Activated CD8-positive, alpha-beta T cell treated with anti-CD3 and anti-CD28 coated beads for 36 hours (primary cell): ENCODE measurements around the gene CLINT1. TPM values are rescaled to one million over a fixed set of nuclear protein-coding genes. Genes with fewer than 3 reads are reported as not detected.

Source experiments
- ATAC-seq: fragments of 200-7000 bp; cut with Tn5 transposase; one replicate; pipeline ENCODE4 v1.10.0; 2021; ENCODE audit warnings: mild to moderate bottlenecking, moderate library complexity
- CTCF ChIA-PET: fragments of 350-600 bp; sonication (Branson Sonifier 250); formaldehyde crosslinking; loops from one replicate; lab custom pipeline; 2021; ENCODE audit warnings: antibody characterized with exemption; lab: Charles Lee
- POLR2A ChIA-PET: fragments of 350-600 bp; sonication (Branson Sonifier 250); formaldehyde crosslinking; loops from one replicate; lab custom pipeline; 2021; ENCODE audit warnings: antibody characterized with exemption; lab: Charles Lee
- DNase-seq: peaks from one replicate; pipeline ENCODE4 v3.0.0-alpha.2; 2020
- H3K27ac Mint-ChIP-seq: one replicate; pipeline ENCODE4 v1.8.0; 2021; ENCODE audit warnings: mild to moderate bottlenecking, mixed read lengths
- H3K27me3 Mint-ChIP-seq: one replicate; pipeline ENCODE4 v1.8.0; 2021; ENCODE audit warnings: mixed read lengths
- H3K36me3 Mint-ChIP-seq: one replicate; pipeline ENCODE4 v1.8.0; 2021; ENCODE audit warnings: low read depth, mixed read lengths
- H3K4me1 Mint-ChIP-seq: one replicate; pipeline ENCODE4 v1.8.0; 2021; ENCODE audit warnings: low read depth, mixed read lengths
- H3K4me3 Mint-ChIP-seq: one replicate; pipeline ENCODE4 v1.8.0; 2021; ENCODE audit warnings: mild to moderate bottlenecking, moderate library complexity, mixed read lengths
- H3K9me3 Mint-ChIP-seq: one replicate; pipeline ENCODE4 v1.8.0; 2021; ENCODE audit warnings: mixed read lengths
- intact Hi-C: fragments of 100-400 bp; cut with micrococcal nuclease; formaldehyde crosslinking; loops from one replicate; pipeline ENCODE4 v1.10.0; 2022
- total RNA-seq, 2 experiments: library from RNA; stranded (reverse); gene quantifications; one replicate each; pipeline ENCODE4 v1.2.3, GENCODE V29; 2021
- TF ChIP-seq, protein P1 (sequence below): fragments of 200-600 bp; IDR thresholded peaks from one replicate; pipeline ENCODE4 v1.8.0; 2022; ENCODE audit warnings: antibody characterized with exemption, mild to moderate bottlenecking

The CLINT1 gene
- total RNA-seq, 2 experiments from 2014 or later: 56.8 to 60.7 TPM

DNA sequence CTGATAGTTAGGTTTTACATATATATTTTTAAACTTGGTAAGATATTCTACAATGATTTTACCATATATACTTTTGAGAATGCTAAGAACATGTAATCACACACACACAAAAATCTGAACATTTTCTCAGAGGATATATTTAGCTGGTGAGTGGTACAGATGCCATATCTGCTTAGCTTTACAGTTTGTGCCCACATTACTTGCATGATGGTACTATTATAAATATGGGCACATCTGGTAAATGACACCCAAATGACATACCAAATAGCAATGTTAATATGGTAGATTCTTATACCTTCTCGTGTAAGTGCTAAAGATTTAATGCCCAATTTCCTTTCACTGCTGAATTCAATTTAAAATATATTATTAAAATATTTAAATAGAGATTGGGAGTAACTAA, 58.8 kb downstream of the CLINT1 start:
- ChIA-PET POLR2A (no interaction called here), CTCF (no interaction called here)
- intact Hi-C loops: no loop called here
- H3K27me3 Mint-ChIP-seq: no peaks in the 10 kb centered on the region
- no peaks in the 10 kb centered on the region for H3K9me3 Mint-ChIP-seq
- TF ChIP-seq, protein P1, sequence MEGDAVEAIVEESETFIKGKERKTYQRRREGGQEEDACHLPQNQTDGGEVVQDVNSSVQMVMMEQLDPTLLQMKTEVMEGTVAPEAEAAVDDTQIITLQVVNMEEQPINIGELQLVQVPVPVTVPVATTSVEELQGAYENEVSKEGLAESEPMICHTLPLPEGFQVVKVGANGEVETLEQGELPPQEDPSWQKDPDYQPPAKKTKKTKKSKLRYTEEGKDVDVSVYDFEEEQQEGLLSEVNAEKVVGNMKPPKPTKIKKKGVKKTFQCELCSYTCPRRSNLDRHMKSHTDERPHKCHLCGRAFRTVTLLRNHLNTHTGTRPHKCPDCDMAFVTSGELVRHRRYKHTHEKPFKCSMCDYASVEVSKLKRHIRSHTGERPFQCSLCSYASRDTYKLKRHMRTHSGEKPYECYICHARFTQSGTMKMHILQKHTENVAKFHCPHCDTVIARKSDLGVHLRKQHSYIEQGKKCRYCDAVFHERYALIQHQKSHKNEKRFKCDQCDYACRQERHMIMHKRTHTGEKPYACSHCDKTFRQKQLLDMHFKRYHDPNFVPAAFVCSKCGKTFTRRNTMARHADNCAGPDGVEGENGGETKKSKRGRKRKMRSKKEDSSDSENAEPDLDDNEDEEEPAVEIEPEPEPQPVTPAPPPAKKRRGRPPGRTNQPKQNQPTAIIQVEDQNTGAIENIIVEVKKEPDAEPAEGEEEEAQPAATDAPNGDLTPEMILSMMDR: no peak
- ATAC-seq (no peak), DNase-seq (no peak)
- H3K27ac Mint-ChIP-seq: no peak overlapping the region
- H3K36me3 Mint-ChIP-seq: peaks cover 20% of the 10 kb centered on the region
- H3K4me3 Mint-ChIP-seq: no peak overlapping the region
- H3K4me1 Mint-ChIP-seq: no peaks in the 10 kb centered on the region

DNA sequence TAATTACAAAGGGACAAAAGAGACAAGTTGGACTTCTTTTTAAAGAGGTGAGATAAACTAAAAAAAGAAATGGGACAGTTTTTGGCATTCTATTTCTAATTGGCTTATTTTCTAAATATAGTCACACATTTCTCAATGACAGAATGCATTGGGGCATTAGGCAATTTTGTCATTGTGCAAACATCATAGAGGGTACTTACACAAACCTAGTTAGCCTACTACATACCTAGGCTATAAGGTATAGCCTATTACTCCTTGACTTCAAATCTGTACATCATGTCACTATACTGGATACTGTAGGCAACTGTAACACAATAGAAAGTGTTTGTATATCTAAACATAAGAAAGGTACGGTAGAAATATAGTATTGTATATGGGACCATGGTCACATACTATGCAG, 59.4 kb downstream of the CLINT1 start:
- Mint-ChIP-seq H3K4me1 (no peaks in the 10 kb centered on the region), H3K27ac (no peak overlapping the region), H3K27me3 (no peaks in the 10 kb centered on the region), H3K36me3 (peaks cover 19% of the 10 kb centered on the region), H3K4me3 (no peak overlapping the region), H3K9me3 (no peaks in the 10 kb centered on the region)
- DNase-seq (no peak), ATAC-seq (no peak)
- ChIA-PET POLR2A (no interaction called here), CTCF (no interaction called here)
- TF ChIP-seq, protein P1: no peak
- intact Hi-C loops: no loop called here

DNA sequence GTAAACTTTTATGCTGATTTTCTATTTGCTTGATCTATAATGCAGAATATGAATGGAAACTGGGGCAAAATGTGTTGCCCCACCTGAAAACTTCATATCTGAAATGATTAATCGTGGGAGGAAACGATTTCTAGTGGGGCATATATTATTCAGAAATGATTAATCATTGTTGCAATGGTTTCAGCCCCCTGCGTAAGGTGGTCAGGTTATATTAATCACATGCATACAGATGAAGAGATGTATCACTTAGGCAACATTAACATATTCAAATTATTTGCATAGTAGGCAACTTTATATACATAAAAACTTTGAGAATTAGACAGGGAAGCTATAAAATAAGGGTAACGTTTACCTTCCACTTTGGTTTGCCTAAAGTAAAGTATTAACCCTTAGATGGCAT, 65.6 kb downstream of the CLINT1 start:
- peak; percentile 5 for DNase-seq
- TF ChIP-seq, protein P1: no peak
- Mint-ChIP-seq H3K4me1 (peaks cover 9% of the 10 kb centered on the region), H3K27ac (peak overlapping the region; percentile 9), H3K36me3 (peaks cover 36% of the 10 kb centered on the region), H3K9me3 (no peaks in the 10 kb centered on the region), H3K27me3 (no peaks in the 10 kb centered on the region), H3K4me3 (no peak overlapping the region)
- CTCF ChIA-PET: interaction anchor here (0.8 to 4.7 kb wide), 4 partner anchors 10 to 125 kb away, joined by 3 to 15 read pairs (median 4); no protein-coding TSS in a partner anchor
- intact Hi-C loops: no loop called here
- ATAC-seq: peak; percentile 47
- POLR2A ChIA-PET: no interaction called here

DNA sequence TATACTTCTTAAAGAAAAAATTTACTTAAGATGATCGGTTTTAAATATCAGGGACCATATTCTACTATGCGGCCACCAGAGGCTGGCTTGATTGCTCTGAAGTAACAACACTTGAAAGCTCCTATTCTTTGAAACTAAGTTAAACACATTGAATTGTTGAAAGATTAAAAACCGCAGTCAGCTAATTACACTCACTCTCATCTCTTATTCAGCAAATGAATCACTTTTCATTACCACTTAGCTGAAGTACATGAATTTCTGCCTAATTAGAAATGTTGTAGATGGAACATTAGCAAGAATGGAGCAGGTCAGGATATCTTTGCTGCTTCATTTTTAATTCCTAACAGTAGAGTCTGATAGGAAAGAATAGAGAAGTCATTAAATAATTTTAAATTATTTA, 73.1 kb downstream of the CLINT1 start:
- peaks cover 25% of the 10 kb centered on the region for H3K36me3 Mint-ChIP-seq
- H3K27me3 Mint-ChIP-seq: no peaks in the 10 kb centered on the region
- POLR2A ChIA-PET: no interaction called here
- ATAC-seq (no peak), DNase-seq (no peak)
- no peak overlapping the region for H3K27ac Mint-ChIP-seq
- H3K4me3 Mint-ChIP-seq: no peak overlapping the region
- TF ChIP-seq, protein P1: no peak
- H3K9me3 Mint-ChIP-seq: no peaks in the 10 kb centered on the region
- intact Hi-C loops: no loop called here
- CTCF ChIA-PET: interaction anchor here (1.6 kb wide), 1 partner anchor 23 kb away, joined by 6 read pairs; no protein-coding TSS in a partner anchor
- no peaks in the 10 kb centered on the region for H3K4me1 Mint-ChIP-seq

DNA sequence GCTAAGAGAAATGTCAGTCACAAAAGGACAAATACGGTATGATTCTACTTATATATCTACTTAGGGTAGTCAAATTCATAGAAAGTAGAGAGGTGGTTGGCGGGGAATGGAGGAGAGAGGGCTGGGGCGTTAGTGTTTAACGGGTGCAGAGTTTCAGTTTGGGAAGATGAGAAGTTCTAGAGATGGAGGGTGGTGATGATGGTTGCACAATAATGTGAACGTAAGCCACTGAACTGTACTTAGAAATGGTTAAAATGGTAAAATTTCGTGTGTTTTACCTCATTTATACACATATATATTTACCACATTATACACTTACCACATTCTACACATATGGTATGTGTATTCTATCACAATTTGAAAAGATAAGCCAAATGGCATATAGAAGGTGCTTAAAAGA, 79.7 kb downstream of the CLINT1 start:
- Mint-ChIP-seq H3K9me3 (no peaks in the 10 kb centered on the region), H3K36me3 (no peaks in the 10 kb centered on the region), H3K4me3 (no peak overlapping the region), H3K4me1 (no peaks in the 10 kb centered on the region), H3K27ac (no peak overlapping the region), H3K27me3 (no peaks in the 10 kb centered on the region)
- TF ChIP-seq, protein P1: no peak
- DNase-seq (no peak), ATAC-seq (no peak)
- POLR2A ChIA-PET: no interaction called here
- CTCF ChIA-PET: no interaction called here
- intact Hi-C loops: no loop called here
